Measurements from ENCODE around the gene LCMT1. TPM values are rescaled to one million over a fixed set of nuclear protein-coding genes. Genes with fewer than 3 reads are reported as not detected.

Gene LCMT1
- total and polyA plus RNA-seq, 7 donors, result 35.1 to 54.5 (median 41.9) TPM

- Histone ChIP-seq H3K9me3 (no peaks in the 10 kb centered on the region), H3K27ac (peak overlapping the region; percentile 95), H3K27me3 (ENCODE audit: insufficient read depth in 3 of 3, low read length in 2 of 3) (no peaks in the 10 kb centered on the region), H3K4me3 (no peak overlapping the region), H3K36me3 (ENCODE audit: insufficient read depth in 1 of 2, low read depth in 1 of 2) (no peaks in the 10 kb centered on the region), H3K4me1 (peaks cover 6% of the 10 kb centered on the region)
- TF ChIP-seq CTCF (IDR thresholded peaks at IDR 0.05), result no peak
- DNase-seq, result no peak
- intact Hi-C loops (cut with DNase I), result no loop called here
- WGBS, 3 donors, result 88 to 91% (median 90%) methylated on average over 8 of the region's 8 CpGs
- no peak for ATAC-seq
These were observed 45.6 kb upstream of the LCMT1 start for GRCh38 chr16:25065899-25066298.

GRCh38 chr16:25066426-25066746 lies 45.2 kb upstream of the LCMT1 start:
- 15 to 28% (median 24%) methylated on average over 16 of the region's 16 CpGs for WGBS, 3 donors
- intact Hi-C loops (cut with DNase I), result no loop called here
- DNase-seq, result no peak

GRCh38 chr16:25066747-25067631 lies 44.6 kb upstream of the LCMT1 start:
- H3K27me3 ChIP-seq (ENCODE audit: insufficient read depth in 3 of 3, low read length in 2 of 3), result no peaks in the 10 kb centered on the region
- WGBS, 3 donors, result 0 to 1% (median 1%) methylated on average over 47 to 63 of the region's 63 CpGs
- H3K27ac ChIP-seq, result peak overlapping the region; percentile 95
- DNase-seq, result peak; percentile 89 to 92
- H3K36me3 ChIP-seq (ENCODE audit: insufficient read depth in 1 of 2, low read depth in 1 of 2), result no peaks in the 10 kb centered on the region
- peaks cover 6% of the 10 kb centered on the region for H3K4me1 ChIP-seq
- no peaks in the 10 kb centered on the region for H3K9me3 ChIP-seq
- ATAC-seq, result peak; percentile 97 to 99 (median 98)
- no peak for TF ChIP-seq CTCF (IDR thresholded peaks at IDR 0.05)
- intact Hi-C loops (cut with DNase I), result no loop called here
- peak overlapping the region; percentile 94 for H3K4me3 ChIP-seq

More at GRCh38 chr16:25066426-25066746, 45.2 kb upstream of the LCMT1 start:
- peaks cover 6% of the 10 kb centered on the region for H3K4me1 ChIP-seq
- no peaks in the 10 kb centered on the region for H3K9me3 ChIP-seq
- H3K27ac ChIP-seq, result peak overlapping the region; percentile 95
- no peak for TF ChIP-seq CTCF (IDR thresholded peaks at IDR 0.05)
- no peaks in the 10 kb centered on the region for H3K27me3 ChIP-seq (ENCODE audit: insufficient read depth in 3 of 3, low read length in 2 of 3)
- ATAC-seq, result peak in 1 of 4 donors; percentile 28
- H3K36me3 ChIP-seq (ENCODE audit: insufficient read depth in 1 of 2, low read depth in 1 of 2), result no peaks in the 10 kb centered on the region
- H3K4me3 ChIP-seq, result peak overlapping the region; percentile 94

- H3K4me1 ChIP-seq, result no peaks in the 10 kb centered on the region
- no peaks in the 10 kb centered on the region for H3K27me3 ChIP-seq (ENCODE audit: insufficient read depth in 3 of 3, low read length in 2 of 3)
- TF ChIP-seq CTCF (IDR thresholded peaks at IDR 0.05), result no peak
- no peak for DNase-seq
- intact Hi-C loops (cut with DNase I), result no loop called here
- no peaks in the 10 kb centered on the region for H3K36me3 ChIP-seq (ENCODE audit: insufficient read depth in 1 of 2, low read depth in 1 of 2)
- 86 to 96% (median 89%) methylated on average over 2 of the region's 2 CpGs for WGBS, 3 donors
- no peak for ATAC-seq
- no peaks in the 10 kb centered on the region for H3K9me3 ChIP-seq
- no peak overlapping the region for H3K4me3 ChIP-seq
- no peak overlapping the region for H3K27ac ChIP-seq
These were observed 37.7 kb upstream of the LCMT1 start for GRCh38 chr16:25073854-25074253.
